PC-3 (cell line): ENCODE measurements around the gene KRTAP19-1. TPM values are rescaled to one million over a fixed set of nuclear protein-coding genes. Genes with fewer than 3 reads are reported as not detected.

ENCODE experiments used
- ATAC-seq: fragments of 200-7000 bp; cut with Tn5 transposase; 2 replicates; pipeline ENCODE4 v1.9.1; 2020; ENCODE audit warnings: mild to moderate bottlenecking, moderate library complexity
- BruUV-seq: library from RNA; stranded (reverse); fragments of 400-500 nt; replicated peaks from 2 replicates; lab custom pipeline; 2021; lab: Mats Ljungman, UMichigan
- CTCF ChIA-PET: fragments of 300-600 bp; sonication (Branson Sonifier 250); formaldehyde crosslinking; loops from one replicate; lab custom pipeline; 2022; ENCODE audit warnings: antibody characterized with exemption; lab: Charles Lee
- POLR2A ChIA-PET: fragments of 300-600 bp; sonication (Branson Sonifier 250); formaldehyde crosslinking; loops from one replicate; lab custom pipeline; 2022; ENCODE audit warnings: antibody characterized with exemption; ENCODE audit not compliant: unreplicated experiment; lab: Charles Lee
- DNase-seq: peaks from one replicate; pipeline ENCODE4 v3.0.0-alpha.2; 2015
- H2AFZ ChIP-seq: fragments of 300-600 bp; sonication (generic); 2 replicates; pipeline ENCODE4 v1.6.0; 2016; ENCODE audit warnings: antibody characterized with exemption, low read length
- H3F3A ChIP-seq: fragments of 300-600 bp; sonication (generic); one replicate; pipeline ENCODE4 v1.6.0; 2017; ENCODE audit warnings: antibody characterized with exemption, low read length, control low read depth, mild to moderate bottlenecking; ENCODE audit not compliant: unreplicated experiment
- H3K27ac ChIP-seq: fragments of 300-600 bp; sonication (generic); 2 replicates; pipeline ENCODE4 v1.5.1; 2016; ENCODE audit warnings: mild to moderate bottlenecking, low read length
- H3K27me3 ChIP-seq: fragments of 300-600 bp; sonication (generic); 2 replicates; pipeline ENCODE4 v1.6.1; 2016; ENCODE audit warnings: low read length, mixed read lengths
- H3K36me3 ChIP-seq: fragments of 300-600 bp; sonication (generic); 2 replicates; pipeline ENCODE4 v1.6.1; 2016; ENCODE audit warnings: low read depth, mixed run types, low read length, mixed read lengths
- H3K4me1 ChIP-seq: fragments of 300-600 bp; sonication (generic); 2 replicates; pipeline ENCODE4 v1.5.1; 2016; ENCODE audit warnings: low read length; ENCODE audit not compliant: insufficient read depth
- H3K4me2 ChIP-seq: fragments of 300-600 bp; sonication (generic); 2 replicates; pipeline ENCODE4 v1.6.0; 2016; ENCODE audit warnings: low read length
- H3K4me3 ChIP-seq: fragments of 300-600 bp; sonication (generic); 2 replicates; pipeline ENCODE4 v1.5.1; 2016; ENCODE audit warnings: mild to moderate bottlenecking, low read length, mixed read lengths
- H3K79me2 ChIP-seq: fragments of 300-600 bp; sonication (generic); 2 replicates; pipeline ENCODE4 v1.6.1; 2017; ENCODE audit warnings: low read length, mixed read lengths
- H3K9ac ChIP-seq: fragments of 300-600 bp; sonication (generic); 2 replicates; pipeline ENCODE4 v1.6.0; 2016; ENCODE audit warnings: mild to moderate bottlenecking, low read length
- H3K9me2 ChIP-seq: fragments of 300-600 bp; sonication (generic); replicated peaks from 2 replicates; pipeline ENCODE4 v1.6.1; 2016; ENCODE audit warnings: mixed run types, low read length, mixed read lengths
- H3K9me3 ChIP-seq: fragments of 300-600 bp; sonication (generic); 2 replicates; pipeline ENCODE4 v1.6.1; 2016; ENCODE audit warnings: low read length, mixed read lengths
- H4K20me1 ChIP-seq: fragments of 300-600 bp; sonication (generic); 2 replicates; pipeline ENCODE4 v1.6.1; 2016; ENCODE audit warnings: low read length, mixed read lengths
- EZH2 ChIP-seq: fragments of 300-600 bp; sonication (generic); IDR thresholded peaks from one replicate; pipeline ENCODE4 v1.6.1; 2017; ENCODE audit warnings: antibody characterized with exemption, mild to moderate bottlenecking, low read length; ENCODE audit not compliant: unreplicated experiment
- EZH2phosphoT487 ChIP-seq: fragments of 300-600 bp; sonication (generic); IDR thresholded peaks from 2 replicates; pipeline ENCODE4 v1.6.1; 2018; ENCODE audit warnings: mild to moderate bottlenecking, antibody characterized with exemption, low read length, borderline replicate concordance
- intact Hi-C: fragments of 100-400 bp; cut with micrococcal nuclease; formaldehyde crosslinking; loops from 2 replicates; pipeline ENCODE4 v1.9.0; 2023
- total RNA-seq: library from RNA; depleted of rRNA; stranded (reverse); fragments of >200 nt; gene quantifications from 2 replicates; pipeline ENCODE4 v1.2.3, GENCODE V29; 2014
- TF ChIP-seq, protein P1 (sequence below): fragments of 300-600 bp; sonication (generic); conservative IDR thresholded peaks from 2 replicates; pipeline ENCODE4 v1.5.1; 2017; ENCODE audit warnings: antibody characterized with exemption, low read depth, mild to moderate bottlenecking, low read length

Gene KRTAP19-1
- total RNA-seq, 1 experiment from 2014 or later: not detected

DNA sequence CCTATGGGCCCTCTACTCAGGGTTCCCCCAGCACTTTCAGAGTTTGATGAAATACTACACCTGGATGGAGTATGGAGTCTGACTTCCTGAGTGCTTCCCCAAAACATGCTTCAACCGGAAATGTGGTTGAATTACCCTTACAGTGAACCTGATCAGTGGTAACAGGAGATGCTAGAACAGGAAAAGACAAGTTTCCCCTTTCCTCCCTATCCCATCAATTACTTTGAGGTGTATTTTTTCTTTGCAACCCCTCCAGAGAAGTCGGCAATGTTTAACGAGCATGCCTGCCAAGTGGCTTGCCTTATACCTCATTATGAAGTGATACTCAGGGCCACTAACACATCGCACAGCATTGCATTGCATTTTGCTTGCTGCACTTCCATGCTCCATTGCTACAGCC lies 33.1 kb downstream of the KRTAP19-1 start:
- H3K36me3 ChIP-seq: no peaks in the 10 kb centered on the region
- H3F3A ChIP-seq: no peaks in the 10 kb centered on the region
- no peak overlapping the region for H3K4me2 ChIP-seq
- no peaks in the 10 kb centered on the region for H3K79me2 ChIP-seq
- no peaks in the 10 kb centered on the region for H4K20me1 ChIP-seq
- H3K4me1 ChIP-seq: no peaks in the 10 kb centered on the region
- BruUV-seq: no TSS peak
- no peak overlapping the region for H3K9ac ChIP-seq
- H3K9me3 ChIP-seq: no peaks in the 10 kb centered on the region
- H2AFZ ChIP-seq: no peak overlapping the region
- TF ChIP-seq, protein P1, sequence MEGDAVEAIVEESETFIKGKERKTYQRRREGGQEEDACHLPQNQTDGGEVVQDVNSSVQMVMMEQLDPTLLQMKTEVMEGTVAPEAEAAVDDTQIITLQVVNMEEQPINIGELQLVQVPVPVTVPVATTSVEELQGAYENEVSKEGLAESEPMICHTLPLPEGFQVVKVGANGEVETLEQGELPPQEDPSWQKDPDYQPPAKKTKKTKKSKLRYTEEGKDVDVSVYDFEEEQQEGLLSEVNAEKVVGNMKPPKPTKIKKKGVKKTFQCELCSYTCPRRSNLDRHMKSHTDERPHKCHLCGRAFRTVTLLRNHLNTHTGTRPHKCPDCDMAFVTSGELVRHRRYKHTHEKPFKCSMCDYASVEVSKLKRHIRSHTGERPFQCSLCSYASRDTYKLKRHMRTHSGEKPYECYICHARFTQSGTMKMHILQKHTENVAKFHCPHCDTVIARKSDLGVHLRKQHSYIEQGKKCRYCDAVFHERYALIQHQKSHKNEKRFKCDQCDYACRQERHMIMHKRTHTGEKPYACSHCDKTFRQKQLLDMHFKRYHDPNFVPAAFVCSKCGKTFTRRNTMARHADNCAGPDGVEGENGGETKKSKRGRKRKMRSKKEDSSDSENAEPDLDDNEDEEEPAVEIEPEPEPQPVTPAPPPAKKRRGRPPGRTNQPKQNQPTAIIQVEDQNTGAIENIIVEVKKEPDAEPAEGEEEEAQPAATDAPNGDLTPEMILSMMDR: no peak
- TF ChIP-seq EZH2: no peak
- TF ChIP-seq EZH2phosphoT487: no peak
- DNase-seq (no peak), ATAC-seq (no peak)
- POLR2A ChIA-PET: no interaction called here
- CTCF ChIA-PET: no interaction called here
- H3K27me3 ChIP-seq: peaks cover 25% of the 10 kb centered on the region; the same call in 1 of the 2 replicates
- H3K27ac ChIP-seq: no peak overlapping the region
- H3K9me2 ChIP-seq: no peaks in the 10 kb centered on the region
- intact Hi-C loops: no loop called here
- no peak overlapping the region for H3K4me3 ChIP-seq

DNA sequence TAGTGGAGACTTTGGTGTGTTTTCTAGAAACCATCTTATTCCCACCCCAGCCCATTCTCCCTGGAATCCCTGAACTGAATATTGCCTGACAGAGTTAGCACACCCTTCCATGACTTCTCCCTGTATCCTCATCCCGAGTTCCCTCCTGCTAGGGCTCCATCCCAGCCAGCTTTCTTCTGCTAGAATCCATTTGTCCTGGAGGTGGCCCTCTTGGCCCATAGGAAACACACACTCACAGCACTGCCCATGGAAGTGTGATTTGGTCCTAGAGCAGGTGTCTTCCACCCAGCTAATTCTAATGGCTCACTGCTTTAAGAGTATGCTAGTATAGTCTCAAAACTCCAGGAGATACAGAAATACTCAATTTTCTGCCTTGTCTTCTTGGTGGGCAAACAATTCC lies 36.0 kb downstream of the KRTAP19-1 start:
- no TSS peak for BruUV-seq
- no peak overlapping the region for H3K4me3 ChIP-seq
- no peaks in the 10 kb centered on the region for H3K4me1 ChIP-seq
- no peaks in the 10 kb centered on the region for H3F3A ChIP-seq
- no peak overlapping the region for H2AFZ ChIP-seq
- DNase-seq (peak; percentile 19), ATAC-seq (peak; percentile 58)
- POLR2A ChIA-PET: no interaction called here
- H4K20me1 ChIP-seq: no peaks in the 10 kb centered on the region
- no peaks in the 10 kb centered on the region for H3K79me2 ChIP-seq
- H3K9me2 ChIP-seq: no peaks in the 10 kb centered on the region
- no peaks in the 10 kb centered on the region for H3K9me3 ChIP-seq
- H3K36me3 ChIP-seq: no peaks in the 10 kb centered on the region
- H3K9ac ChIP-seq: no peak overlapping the region
- no peak overlapping the region for H3K27ac ChIP-seq
- CTCF ChIA-PET: interaction anchor here (0.6 kb wide), 1 partner anchor 162 kb away, joined by 3 read pairs; no protein-coding TSS in a partner anchor
- peaks cover 21% of the 10 kb centered on the region; the same call in 1 of the 2 replicates for H3K27me3 ChIP-seq
- TF ChIP-seq, protein P1: peak; percentile 42; the same call in 1 of the 2 replicates
- TF ChIP-seq EZH2phosphoT487: no peak
- TF ChIP-seq EZH2: no peak
- H3K4me2 ChIP-seq: no peak overlapping the region
- intact Hi-C loops: loop anchor here (1.0 kb wide), 1 partner anchor 289 kb away; no protein-coding TSS in a partner anchor

DNA sequence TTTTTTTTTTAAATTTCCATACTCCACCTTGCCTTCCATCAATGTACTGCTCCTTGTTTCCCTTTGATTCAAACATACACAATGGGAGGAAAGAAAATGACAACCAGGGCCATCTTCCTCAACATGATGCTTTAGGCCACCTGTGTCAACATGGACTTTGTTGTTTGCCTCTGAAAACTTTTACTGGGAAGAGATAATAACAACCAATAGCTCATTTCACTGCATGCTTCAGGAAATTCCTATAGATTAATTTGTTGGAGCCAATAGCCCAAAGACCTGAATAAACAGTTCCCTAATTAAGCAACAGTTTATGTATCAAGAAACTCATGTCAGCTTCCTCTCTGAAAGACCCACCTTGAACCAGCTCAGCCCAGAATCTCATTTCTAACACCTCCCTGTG lies 36.9 kb downstream of the KRTAP19-1 start:
- ChIA-PET POLR2A (no interaction called here), CTCF (no interaction called here)
- TF ChIP-seq, protein P1: no peak
- TF ChIP-seq EZH2 (no peak), EZH2phosphoT487 (no peak)
- no TSS peak for BruUV-seq
- Histone ChIP-seq H3K4me3 (no peak overlapping the region), H3K9ac (no peak overlapping the region), H3K9me3 (no peaks in the 10 kb centered on the region), H3K4me1 (no peaks in the 10 kb centered on the region), H2AFZ (no peak overlapping the region), H3K27me3 (peaks cover 28% of the 10 kb centered on the region), H3K27ac (no peak overlapping the region), H3K79me2 (no peaks in the 10 kb centered on the region), H4K20me1 (no peaks in the 10 kb centered on the region), H3K36me3 (no peaks in the 10 kb centered on the region), H3K4me2 (no peak overlapping the region), H3F3A (no peaks in the 10 kb centered on the region), H3K9me2 (no peaks in the 10 kb centered on the region)
- intact Hi-C loops: no loop called here
- ATAC-seq: no peak
- no peak for DNase-seq
